ENCODE data around the gene C11orf42.

The C11orf42 gene

GRCh38 chr11:6205366-6205765 is at the start of gene C11orf42:
TSS of gene C11orf42 (plus strand) at chr11:6205557. CDS start at chr11:6205616, 59 bp downstream.
- no peak for DNase-seq

- no peak for DNase-seq
Observed at GRCh38 chr11:6156628-6157359, 48.6 kb upstream of the C11orf42 start.

- DNase-seq: no peak
Observed at GRCh38 chr11:6170226-6170625, 35.1 kb upstream of the C11orf42 start, which contains the start of gene OR52B2. TSS of gene OR52B2 (minus strand) at chr11:6170326. CDS start at chr11:6170326, 0 bp downstream.

- DNase-seq: no peak
Observed at GRCh38 chr11:6175440-6175839, 29.9 kb upstream of the C11orf42 start.

- no peak for DNase-seq
Observed at GRCh38 chr11:6191742-6192141, 13.6 kb upstream of the C11orf42 start.

GRCh38 chr11:6194065-6194581 is 11.2 kb upstream of the C11orf42 start:
- no peak for DNase-seq

GRCh38 chr11:6196396-6196795 is 9.0 kb upstream of the C11orf42 start:
- no peak for DNase-seq

GRCh38 chr11:6197466-6198200 is 7.7 kb upstream of the C11orf42 start:
- DNase-seq: no peak

- DNase-seq: no peak
Observed at GRCh38 chr11:6199174-6199810, 6.1 kb upstream of the C11orf42 start, which contains the start of gene OR52W1. TSS of gene OR52W1 (plus strand) at chr11:6199224. CDS start at chr11:6199224, 0 bp downstream.

GRCh38 chr11:6200975-6201374 is 4.4 kb upstream of the C11orf42 start:
- no peak for DNase-seq

GRCh38 chr11:6201481-6201880 is 3.9 kb upstream of the C11orf42 start:
- DNase-seq: no peak

GRCh38 chr11:6202041-6202440 is 3.3 kb upstream of the C11orf42 start:
- DNase-seq: no peak

GRCh38 chr11:6203327-6203726 is 2.0 kb upstream of the C11orf42 start:
- DNase-seq: no peak

- no peak for DNase-seq
Observed at GRCh38 chr11:6204706-6205105, 651 bp upstream of the C11orf42 start.

GRCh38 chr11:6206456-6207180 is 1.3 kb downstream of the C11orf42 start:
- no peak for DNase-seq

- DNase-seq: no peak
Observed at GRCh38 chr11:6209801-6210200, 4.4 kb downstream of the C11orf42 start.

- DNase-seq: no peak
Observed at GRCh38 chr11:6210274-6210955, 5.1 kb downstream of the C11orf42 start.

GRCh38 chr11:6214530-6214929 is 9.2 kb downstream of the C11orf42 start:
- DNase-seq: no peak

GRCh38 chr11:6216501-6216900 is 11.1 kb downstream of the C11orf42 start:
- DNase-seq: no peak

- no peak for DNase-seq
Observed at GRCh38 chr11:6217722-6218121, 12.4 kb downstream of the C11orf42 start.

- no peak for DNase-seq
Observed at GRCh38 chr11:6219359-6219758, 14.0 kb downstream of the C11orf42 start.

- DNase-seq: no peak
Observed at GRCh38 chr11:6223854-6224253, 18.5 kb downstream of the C11orf42 start.

All from stimulated activated CD4-positive, alpha-beta T cell treated with anti-CD3 and anti-CD28 coated beads, Interleukin-4, amount 100 ng/mL, for 24 hours (primary cell).